Nucleus accumbens (tissue), 56 donors: ENCODE measurements around the gene EMX1.

Source experiments
- DNase-seq, 56 donors: peaks; one replicate each; lab custom pipeline; 2025; lab: John Stamatoyannopoulos, UW

EMX1 gene

GRCh38 chr2:72923833-72924352, 6.6 kb downstream of the EMX1 start:
- DNase-seq, result no peak

- no peak for DNase-seq
These were observed 7.3 kb downstream of the EMX1 start for GRCh38 chr2:72924353-72925240.

GRCh38 chr2:72925328-72925943, 8.1 kb downstream of the EMX1 start:
- no peak for DNase-seq

GRCh38 chr2:72926368-72926767, 9.0 kb downstream of the EMX1 start:
- DNase-seq, result no peak

- DNase-seq, result no peak
These were observed 9.6 kb downstream of the EMX1 start for GRCh38 chr2:72926811-72927465.

GRCh38 chr2:72927619-72928550, 10.6 kb downstream of the EMX1 start:
- no peak for DNase-seq

- DNase-seq, result no peak
These were observed 11.7 kb downstream of the EMX1 start for GRCh38 chr2:72929010-72929409.

- DNase-seq, result no peak
These were observed 14.1 kb downstream of the EMX1 start for GRCh38 chr2:72931280-72931910.

- DNase-seq, result no peak
These were observed 14.9 kb downstream of the EMX1 start for GRCh38 chr2:72932045-72932740.

- DNase-seq, result no peak
These were observed 15.5 kb downstream of the EMX1 start for GRCh38 chr2:72932805-72933204.

- DNase-seq, result no peak
These were observed 15.9 kb downstream of the EMX1 start for GRCh38 chr2:72933207-72933606.

GRCh38 chr2:72933646-72934151, 16.4 kb downstream of the EMX1 start:
- DNase-seq, result no peak

- DNase-seq, result no peak
These were observed 17.6 kb downstream of the EMX1 start for GRCh38 chr2:72934683-72935610.

GRCh38 chr2:72935611-72935957, 18.3 kb downstream of the EMX1 start:
- no peak for DNase-seq

GRCh38 chr2:72936660-72937355, 19.5 kb downstream of the EMX1 start:
- DNase-seq, result no peak

GRCh38 chr2:72937356-72937669, 20.0 kb downstream of the EMX1 start:
- DNase-seq, result no peak

GRCh38 chr2:72938455-72938854, 21.1 kb downstream of the EMX1 start:
- DNase-seq, result no peak
